Body of pancreas (tissue), 4 donors: ENCODE results near the gene CAMTA1.

Experiments
- CTCF ChIP-seq, 7 experiments: fragments of 450-650 bp in 4 of 7; fragments of 200-600 bp in 3 of 7; sonication (generic) in 3 of 7; IDR thresholded peaks; one replicate each; pipeline ENCODE4 v1.5.1; 2016 to 2019; ENCODE audit warnings: antibody characterized with exemption in 7 of 7
- POLR2A ChIP-seq, 3 donors: fragments of 450-650 bp; IDR thresholded peaks; one replicate each; pipeline ENCODE4 v1.6.1; 2016; ENCODE audit warnings: antibody characterized with exemption in 3 of 3, mild to moderate bottlenecking in 2 of 3

GRCh38 chr1:7671676-7672075 is 886.4 kb downstream of the CAMTA1 start:
- TF ChIP-seq CTCF (IDR thresholded peaks at IDR 0.05) (no peak), POLR2A (IDR thresholded peaks at IDR 0.05) (no peak)
